ENCODE data around the gene NTM.

The NTM gene

GRCh38 chr11:132238331-132238866, 868.0 kb downstream of the NTM start:
- peak overlapping the region in 1 of 2 donors; percentile 22 for H3K9ac ChIP-seq (ENCODE audit: low read length in 2 of 2)
- H3K9me3 ChIP-seq (ENCODE audit: control insufficient read depth in 2 of 2, low read length in 2 of 2): no peaks in the 10 kb centered on the region
- H3K36me3 ChIP-seq (ENCODE audit: control insufficient read depth in 2 of 2, insufficient read depth in 2 of 2, low read length in 2 of 2): no peaks in the 10 kb centered on the region
- no peak overlapping the region for H3K27ac ChIP-seq (ENCODE audit: low read length)
- H3K27me3 ChIP-seq (ENCODE audit: control insufficient read depth in 1 of 2, insufficient read depth in 2 of 2, low read length in 2 of 2): no peaks in the 10 kb centered on the region
- no peaks in the 10 kb centered on the region for H3K4me1 ChIP-seq (ENCODE audit: control insufficient read depth, insufficient read depth, low read length)
- H3K4me3 ChIP-seq (ENCODE audit: low read length in 2 of 2): no peak overlapping the region

GRCh38 chr11:132240374-132240773, 870.0 kb downstream of the NTM start:
- Histone ChIP-seq H3K9ac (ENCODE audit: low read length in 2 of 2) (no peak overlapping the region), H3K36me3 (ENCODE audit: control insufficient read depth in 2 of 2, insufficient read depth in 2 of 2, low read length in 2 of 2) (no peaks in the 10 kb centered on the region), H3K9me3 (ENCODE audit: control insufficient read depth in 2 of 2, low read length in 2 of 2) (no peaks in the 10 kb centered on the region), H3K27ac (ENCODE audit: low read length) (no peak overlapping the region), H3K4me3 (ENCODE audit: low read length in 2 of 2) (no peak overlapping the region), H3K4me1 (ENCODE audit: control insufficient read depth, insufficient read depth, low read length) (no peaks in the 10 kb centered on the region), H3K27me3 (ENCODE audit: control insufficient read depth in 1 of 2, insufficient read depth in 2 of 2, low read length in 2 of 2) (no peaks in the 10 kb centered on the region)

- Histone ChIP-seq H3K9me3 (ENCODE audit: control insufficient read depth in 2 of 2, low read length in 2 of 2) (no peaks in the 10 kb centered on the region), H3K36me3 (ENCODE audit: control insufficient read depth in 2 of 2, insufficient read depth in 2 of 2, low read length in 2 of 2) (no peaks in the 10 kb centered on the region), H3K27me3 (ENCODE audit: control insufficient read depth in 1 of 2, insufficient read depth in 2 of 2, low read length in 2 of 2) (no peaks in the 10 kb centered on the region), H3K4me3 (ENCODE audit: low read length in 2 of 2) (no peak overlapping the region), H3K4me1 (ENCODE audit: control insufficient read depth, insufficient read depth, low read length) (no peaks in the 10 kb centered on the region), H3K27ac (ENCODE audit: low read length) (no peak overlapping the region), H3K9ac (ENCODE audit: low read length in 2 of 2) (no peak overlapping the region)
These were observed 872.2 kb downstream of the NTM start for GRCh38 chr11:132242632-132243031.

- H3K27ac ChIP-seq (ENCODE audit: low read length): no peak overlapping the region
- peak overlapping the region in 1 of 2 donors; percentile 19 for H3K9ac ChIP-seq (ENCODE audit: low read length in 2 of 2)
- no peak overlapping the region for H3K4me3 ChIP-seq (ENCODE audit: low read length in 2 of 2)
- no peaks in the 10 kb centered on the region for H3K9me3 ChIP-seq (ENCODE audit: control insufficient read depth in 2 of 2, low read length in 2 of 2)
- no peaks in the 10 kb centered on the region for H3K4me1 ChIP-seq (ENCODE audit: control insufficient read depth, insufficient read depth, low read length)
- H3K27me3 ChIP-seq (ENCODE audit: control insufficient read depth in 1 of 2, insufficient read depth in 2 of 2, low read length in 2 of 2): no peaks in the 10 kb centered on the region
- no peaks in the 10 kb centered on the region for H3K36me3 ChIP-seq (ENCODE audit: control insufficient read depth in 2 of 2, insufficient read depth in 2 of 2, low read length in 2 of 2)
These were observed 874.4 kb downstream of the NTM start for GRCh38 chr11:132244846-132245245.

- Histone ChIP-seq H3K4me1 (ENCODE audit: control insufficient read depth, insufficient read depth, low read length) (no peaks in the 10 kb centered on the region), H3K27ac (ENCODE audit: low read length) (no peak overlapping the region), H3K9ac (ENCODE audit: low read length in 2 of 2) (no peak overlapping the region), H3K4me3 (ENCODE audit: low read length in 2 of 2) (no peak overlapping the region), H3K27me3 (ENCODE audit: control insufficient read depth in 1 of 2, insufficient read depth in 2 of 2, low read length in 2 of 2) (no peaks in the 10 kb centered on the region), H3K9me3 (ENCODE audit: control insufficient read depth in 2 of 2, low read length in 2 of 2) (no peaks in the 10 kb centered on the region), H3K36me3 (ENCODE audit: control insufficient read depth in 2 of 2, insufficient read depth in 2 of 2, low read length in 2 of 2) (no peaks in the 10 kb centered on the region)
These were observed 875.3 kb downstream of the NTM start for GRCh38 chr11:132245403-132246385.

- no peaks in the 10 kb centered on the region for H3K36me3 ChIP-seq (ENCODE audit: control insufficient read depth in 2 of 2, insufficient read depth in 2 of 2, low read length in 2 of 2)
- H3K4me1 ChIP-seq (ENCODE audit: control insufficient read depth, insufficient read depth, low read length): no peaks in the 10 kb centered on the region
- H3K27ac ChIP-seq (ENCODE audit: low read length): no peak overlapping the region
- H3K4me3 ChIP-seq (ENCODE audit: low read length in 2 of 2): no peak overlapping the region
- no peaks in the 10 kb centered on the region for H3K9me3 ChIP-seq (ENCODE audit: control insufficient read depth in 2 of 2, low read length in 2 of 2)
- no peak overlapping the region for H3K9ac ChIP-seq (ENCODE audit: low read length in 2 of 2)
- H3K27me3 ChIP-seq (ENCODE audit: control insufficient read depth in 1 of 2, insufficient read depth in 2 of 2, low read length in 2 of 2): no peaks in the 10 kb centered on the region
These were observed 878.2 kb downstream of the NTM start for GRCh38 chr11:132248580-132248979.

GRCh38 chr11:132249256-132249655, 878.8 kb downstream of the NTM start:
- Histone ChIP-seq H3K36me3 (ENCODE audit: control insufficient read depth in 2 of 2, insufficient read depth in 2 of 2, low read length in 2 of 2) (no peaks in the 10 kb centered on the region), H3K4me3 (ENCODE audit: low read length in 2 of 2) (no peak overlapping the region), H3K27ac (ENCODE audit: low read length) (no peak overlapping the region), H3K9me3 (ENCODE audit: control insufficient read depth in 2 of 2, low read length in 2 of 2) (no peaks in the 10 kb centered on the region), H3K27me3 (ENCODE audit: control insufficient read depth in 1 of 2, insufficient read depth in 2 of 2, low read length in 2 of 2) (no peaks in the 10 kb centered on the region), H3K9ac (ENCODE audit: low read length in 2 of 2) (no peak overlapping the region), H3K4me1 (ENCODE audit: control insufficient read depth, insufficient read depth, low read length) (no peaks in the 10 kb centered on the region)

- Histone ChIP-seq H3K4me1 (ENCODE audit: control insufficient read depth, insufficient read depth, low read length) (no peaks in the 10 kb centered on the region), H3K4me3 (ENCODE audit: low read length in 2 of 2) (no peak overlapping the region), H3K27me3 (ENCODE audit: control insufficient read depth in 1 of 2, insufficient read depth in 2 of 2, low read length in 2 of 2) (no peaks in the 10 kb centered on the region), H3K9me3 (ENCODE audit: control insufficient read depth in 2 of 2, low read length in 2 of 2) (no peaks in the 10 kb centered on the region), H3K9ac (ENCODE audit: low read length in 2 of 2) (no peak overlapping the region), H3K36me3 (ENCODE audit: control insufficient read depth in 2 of 2, insufficient read depth in 2 of 2, low read length in 2 of 2) (no peaks in the 10 kb centered on the region), H3K27ac (ENCODE audit: low read length) (no peak overlapping the region)
These were observed 880.6 kb downstream of the NTM start for GRCh38 chr11:132251061-132251460.

GRCh38 chr11:132253469-132254264, 883.3 kb downstream of the NTM start:
- Histone ChIP-seq H3K9ac (ENCODE audit: low read length in 2 of 2) (no peak overlapping the region), H3K9me3 (ENCODE audit: control insufficient read depth in 2 of 2, low read length in 2 of 2) (no peaks in the 10 kb centered on the region), H3K27ac (ENCODE audit: low read length) (no peak overlapping the region), H3K27me3 (ENCODE audit: control insufficient read depth in 1 of 2, insufficient read depth in 2 of 2, low read length in 2 of 2) (no peaks in the 10 kb centered on the region), H3K36me3 (ENCODE audit: control insufficient read depth in 2 of 2, insufficient read depth in 2 of 2, low read length in 2 of 2) (no peaks in the 10 kb centered on the region), H3K4me3 (ENCODE audit: low read length in 2 of 2) (no peak overlapping the region), H3K4me1 (ENCODE audit: control insufficient read depth, insufficient read depth, low read length) (no peaks in the 10 kb centered on the region)

- no peak overlapping the region for H3K9ac ChIP-seq (ENCODE audit: low read length in 2 of 2)
- H3K36me3 ChIP-seq (ENCODE audit: control insufficient read depth in 2 of 2, insufficient read depth in 2 of 2, low read length in 2 of 2): no peaks in the 10 kb centered on the region
- H3K27me3 ChIP-seq (ENCODE audit: control insufficient read depth in 1 of 2, insufficient read depth in 2 of 2, low read length in 2 of 2): no peaks in the 10 kb centered on the region
- H3K4me1 ChIP-seq (ENCODE audit: control insufficient read depth, insufficient read depth, low read length): no peaks in the 10 kb centered on the region
- no peak overlapping the region for H3K27ac ChIP-seq (ENCODE audit: low read length)
- no peaks in the 10 kb centered on the region for H3K9me3 ChIP-seq (ENCODE audit: control insufficient read depth in 2 of 2, low read length in 2 of 2)
- no peak overlapping the region for H3K4me3 ChIP-seq (ENCODE audit: low read length in 2 of 2)
These were observed 884.5 kb downstream of the NTM start for GRCh38 chr11:132254906-132255305.
